ENCODE data around the gene RCVRN. TPM values are rescaled to one million over a fixed set of nuclear protein-coding genes. Genes with fewer than 3 reads are reported as not detected.

Gene RCVRN
- total RNA-seq, 1 donor from 2014 or later = not detected

GRCh38 chr17:9943343-9943742, 38.3 kb upstream of the RCVRN start:
- Mint-ChIP-seq H3K36me3 (ENCODE audit: low read depth) (peaks cover 4% of the 10 kb centered on the region), H3K9me3 (ENCODE audit: low read depth) (peaks cover 2% of the 10 kb centered on the region), H3K4me1 (ENCODE audit: low read depth) (no peaks in the 10 kb centered on the region), H3K27ac (ENCODE audit: unreplicated experiment) (no peak overlapping the region), H3K4me3 (ENCODE audit: unreplicated experiment) (no peak overlapping the region), H3K27me3 (ENCODE audit: low read depth) (no peaks in the 10 kb centered on the region)
- DNase-seq (ENCODE audit: low spot score) = no peak
- no peak for TF ChIP-seq CTCF (IDR thresholded peaks at IDR 0.05)

DNA sequence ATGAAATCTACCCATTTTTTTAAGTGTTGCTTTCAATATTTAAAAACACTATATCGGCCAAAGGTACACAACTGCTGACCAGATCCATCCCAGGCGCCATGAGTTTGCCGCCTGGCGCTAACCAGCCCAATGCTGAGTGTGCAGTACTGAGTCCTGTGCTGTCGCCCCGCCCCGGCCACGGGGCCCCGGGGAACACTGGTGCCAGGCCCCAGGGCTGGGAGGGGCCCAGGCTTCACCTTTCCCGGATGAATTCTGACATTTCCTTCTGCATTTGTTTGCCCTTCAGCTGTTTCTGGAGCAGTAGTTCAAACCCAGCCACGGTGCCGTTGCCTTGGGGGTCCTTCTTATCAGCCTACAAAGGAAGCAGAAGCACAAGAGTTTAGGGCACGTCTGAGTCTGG, 37.8 kb upstream of the RCVRN start:
- TF ChIP-seq CTCF (IDR thresholded peaks at IDR 0.05) = no peak
- H3K27me3 Mint-ChIP-seq (ENCODE audit: low read depth) = no peaks in the 10 kb centered on the region
- no peak overlapping the region for H3K27ac Mint-ChIP-seq (ENCODE audit: unreplicated experiment)
- H3K9me3 Mint-ChIP-seq (ENCODE audit: low read depth) = peaks cover 2% of the 10 kb centered on the region
- no peak overlapping the region for H3K4me3 Mint-ChIP-seq (ENCODE audit: unreplicated experiment)
- peaks cover 4% of the 10 kb centered on the region for H3K36me3 Mint-ChIP-seq (ENCODE audit: low read depth)
- DNase-seq (ENCODE audit: low spot score) = peak; percentile 34
- no peaks in the 10 kb centered on the region for H3K4me1 Mint-ChIP-seq (ENCODE audit: low read depth)

DNA sequence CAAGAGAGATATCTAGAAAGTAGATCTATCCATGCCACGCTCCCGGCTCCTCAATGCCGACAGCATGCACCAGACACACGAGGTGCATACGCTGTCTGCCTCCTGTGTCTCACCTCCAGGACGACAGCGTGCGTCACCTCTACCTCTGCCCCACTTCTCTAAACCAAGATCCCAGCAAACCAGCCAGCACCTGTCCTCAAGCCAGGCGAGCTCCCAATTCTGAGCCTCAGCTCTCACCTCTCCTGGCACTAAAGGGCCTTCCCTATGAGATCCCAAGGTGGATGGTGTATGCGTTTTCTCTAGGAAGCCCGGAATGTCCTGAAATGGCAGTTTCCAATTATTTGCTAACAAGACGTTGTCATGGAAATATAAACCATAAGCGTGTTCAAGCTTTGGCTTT, 36.2 kb upstream of the RCVRN start:
- Mint-ChIP-seq H3K27ac (ENCODE audit: unreplicated experiment) (no peak overlapping the region), H3K9me3 (ENCODE audit: low read depth) (peaks cover 2% of the 10 kb centered on the region), H3K4me3 (ENCODE audit: unreplicated experiment) (no peak overlapping the region), H3K4me1 (ENCODE audit: low read depth) (peaks cover 9% of the 10 kb centered on the region), H3K27me3 (ENCODE audit: low read depth) (no peaks in the 10 kb centered on the region), H3K36me3 (ENCODE audit: low read depth) (peaks cover 4% of the 10 kb centered on the region)
- TF ChIP-seq CTCF (IDR thresholded peaks at IDR 0.05) = no peak
- peak; percentile 27 for DNase-seq (ENCODE audit: low spot score)

GRCh38 chr17:9940841-9941240, 35.8 kb upstream of the RCVRN start:
- peaks cover 9% of the 10 kb centered on the region for H3K4me1 Mint-ChIP-seq (ENCODE audit: low read depth)
- peak; percentile 61 for DNase-seq (ENCODE audit: low spot score)
- no peaks in the 10 kb centered on the region for H3K27me3 Mint-ChIP-seq (ENCODE audit: low read depth)
- H3K27ac Mint-ChIP-seq (ENCODE audit: unreplicated experiment) = no peak overlapping the region
- no peak overlapping the region for H3K4me3 Mint-ChIP-seq (ENCODE audit: unreplicated experiment)
- H3K36me3 Mint-ChIP-seq (ENCODE audit: low read depth) = peaks cover 4% of the 10 kb centered on the region
- peaks cover 2% of the 10 kb centered on the region for H3K9me3 Mint-ChIP-seq (ENCODE audit: low read depth)
- no peak for TF ChIP-seq CTCF (IDR thresholded peaks at IDR 0.05)

- Mint-ChIP-seq H3K4me3 (ENCODE audit: unreplicated experiment) (no peak overlapping the region), H3K36me3 (ENCODE audit: low read depth) (peaks cover 2% of the 10 kb centered on the region), H3K4me1 (ENCODE audit: low read depth) (peaks cover 9% of the 10 kb centered on the region), H3K9me3 (ENCODE audit: low read depth) (peaks cover 2% of the 10 kb centered on the region), H3K27ac (ENCODE audit: unreplicated experiment) (no peak overlapping the region), H3K27me3 (ENCODE audit: low read depth) (no peaks in the 10 kb centered on the region)
- TF ChIP-seq CTCF (IDR thresholded peaks at IDR 0.05) = no peak
- DNase-seq (ENCODE audit: low spot score) = no peak
Measured at GRCh38 chr17:9938764-9939163, 33.7 kb upstream of the RCVRN start.

All from chondrocyte (in vitro differentiated cells).